Prostate gland (tissue), 2 donors: ENCODE data around the gene PKNOX2. TPM values are rescaled to one million over a fixed set of nuclear protein-coding genes. Genes with fewer than 3 reads are reported as not detected.

Experiments
- DNase-seq: peaks from one replicate; pipeline ENCODE4 v3.0.0-alpha.2; 2019; ENCODE audit warnings: low spot score
- H3K27ac ChIP-seq, 2 donors: fragments of 200-600 bp; sonication (generic); 2 replicates each; pipeline ENCODE4 v1.5.1; 2017 to 2019
- H3K27me3 ChIP-seq: fragments of 200-600 bp; sonication (generic); replicated peaks from 2 replicates; pipeline ENCODE4 v1.5.1; 2019; ENCODE audit not compliant: insufficient read depth
- H3K36me3 ChIP-seq, 2 donors: fragments of 200-600 bp; sonication (generic); 1 replicate in 1 of 2; 2 replicates in 1 of 2; pipeline versions ENCODE4 v1.5.1 to v1.8.1; 2017 to 2019
- H3K4me1 ChIP-seq: fragments of 200-600 bp; sonication (generic); replicated peaks from 2 replicates; pipeline ENCODE4 v1.5.1; 2019
- H3K4me3 ChIP-seq, 2 donors: fragments of 200-600 bp; sonication (generic); 2 replicates each; pipeline ENCODE4 v1.5.1; 2017 to 2019
- H3K9me3 ChIP-seq: fragments of 200-600 bp; sonication (generic); 2 replicates; pipeline ENCODE4 v1.5.1; 2017
- POLR2A ChIP-seq: fragments of 450-650 bp; IDR thresholded peaks from one replicate; pipeline ENCODE4 v1.6.1; 2016; ENCODE audit warnings: antibody characterized with exemption, mild to moderate bottlenecking
- POLR2AphosphoS5 ChIP-seq: sonication (generic); formaldehyde crosslinking; IDR thresholded peaks from one replicate; pipeline ENCODE4 v1.6.1; 2017; ENCODE audit warnings: antibody characterized with exemption
- WGBS: methylation state at CpG from one replicate; pipeline ENCODE4 v1.1.5; 2018; 5-methylcytosine and 5-hydroxymethylcytosine counted together
- intact Hi-C: fragments of 100-400 bp; cut with DNase I; formaldehyde crosslinking; loops from one replicate; pipeline ENCODE4 v1.14.2; 2022
- total RNA-seq, 2 donors: library from RNA; depleted of rRNA; stranded (reverse); fragments of >200 nt; gene quantifications; one replicate each; pipeline ENCODE4 v1.1.0, GENCODE V29; 2016
- TF ChIP-seq, protein P1 (sequence below), 4 experiments: fragments of 200-600 bp in 2 of 4; fragments of 450-650 bp in 2 of 4; sonication (generic) in 2 of 4; IDR thresholded peaks; 1 replicate in 3 of 4; 2 replicates in 1 of 4; pipeline ENCODE4 v1.5.1; 2016 to 2019; ENCODE audit warnings: antibody characterized with exemption in 4 of 4, mild to moderate bottlenecking in 2 of 4, moderate library complexity in 2 of 4

PKNOX2 gene
- total RNA-seq, 2 donors from 2014 or later: 12.3 to 14.7 TPM

- Histone ChIP-seq H3K27me3 (no peaks in the 10 kb centered on the region), H3K4me1 (no peaks in the 10 kb centered on the region), H3K27ac (no peak overlapping the region), H3K4me3 (no peak overlapping the region), H3K36me3 (no peaks in the 10 kb centered on the region), H3K9me3 (no peaks in the 10 kb centered on the region)
- WGBS: 86% methylated on average over 12 of the region's 12 CpGs
- TF ChIP-seq POLR2A (no peak), POLR2AphosphoS5 (no peak)
- TF ChIP-seq, protein P1, sequence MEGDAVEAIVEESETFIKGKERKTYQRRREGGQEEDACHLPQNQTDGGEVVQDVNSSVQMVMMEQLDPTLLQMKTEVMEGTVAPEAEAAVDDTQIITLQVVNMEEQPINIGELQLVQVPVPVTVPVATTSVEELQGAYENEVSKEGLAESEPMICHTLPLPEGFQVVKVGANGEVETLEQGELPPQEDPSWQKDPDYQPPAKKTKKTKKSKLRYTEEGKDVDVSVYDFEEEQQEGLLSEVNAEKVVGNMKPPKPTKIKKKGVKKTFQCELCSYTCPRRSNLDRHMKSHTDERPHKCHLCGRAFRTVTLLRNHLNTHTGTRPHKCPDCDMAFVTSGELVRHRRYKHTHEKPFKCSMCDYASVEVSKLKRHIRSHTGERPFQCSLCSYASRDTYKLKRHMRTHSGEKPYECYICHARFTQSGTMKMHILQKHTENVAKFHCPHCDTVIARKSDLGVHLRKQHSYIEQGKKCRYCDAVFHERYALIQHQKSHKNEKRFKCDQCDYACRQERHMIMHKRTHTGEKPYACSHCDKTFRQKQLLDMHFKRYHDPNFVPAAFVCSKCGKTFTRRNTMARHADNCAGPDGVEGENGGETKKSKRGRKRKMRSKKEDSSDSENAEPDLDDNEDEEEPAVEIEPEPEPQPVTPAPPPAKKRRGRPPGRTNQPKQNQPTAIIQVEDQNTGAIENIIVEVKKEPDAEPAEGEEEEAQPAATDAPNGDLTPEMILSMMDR (IDR thresholded peaks at IDR 0.05): no peak
- no peak for DNase-seq
- intact Hi-C loops: loop anchor here (5.0 kb wide), 1 partner anchor 309 kb away; no protein-coding TSS in a partner anchor
Measured at GRCh38 chr11:125401235-125401634, 236.7 kb downstream of the PKNOX2 start.

GRCh38 chr11:125401746-125402145 lies 237.2 kb downstream of the PKNOX2 start:
- Histone ChIP-seq H3K4me1 (no peaks in the 10 kb centered on the region), H3K4me3 (no peak overlapping the region), H3K9me3 (no peaks in the 10 kb centered on the region), H3K27ac (no peak overlapping the region), H3K36me3 (no peaks in the 10 kb centered on the region), H3K27me3 (no peaks in the 10 kb centered on the region)
- 84% methylated on average over 11 of the region's 11 CpGs for WGBS
- intact Hi-C loops: loop anchor here (5.0 kb wide), 1 partner anchor 309 kb away; no protein-coding TSS in a partner anchor
- DNase-seq: no peak
- TF ChIP-seq POLR2AphosphoS5 (no peak), POLR2A (no peak)
- TF ChIP-seq, protein P1 (IDR thresholded peaks at IDR 0.05): no peak

DNA sequence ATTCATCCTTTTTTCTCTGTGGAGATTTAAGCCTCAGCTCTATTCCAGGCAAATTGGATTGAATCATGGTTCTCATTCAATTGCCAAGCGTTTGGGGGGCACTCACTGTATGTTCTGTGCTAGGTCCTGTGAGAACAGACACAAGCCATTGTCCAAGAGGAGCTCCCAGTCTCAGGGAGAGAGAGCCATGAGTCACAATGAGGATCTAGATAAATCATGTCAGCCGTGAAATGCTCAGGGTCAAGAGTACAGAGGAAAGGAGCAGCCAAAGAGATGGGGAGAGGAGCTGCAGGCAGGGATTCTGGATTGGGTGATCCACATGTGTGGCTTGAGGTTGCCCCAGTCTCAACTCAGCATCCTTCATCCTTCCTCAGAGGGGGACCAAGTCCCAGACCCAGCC lies 237.9 kb downstream of the PKNOX2 start:
- Histone ChIP-seq H3K9me3 (no peaks in the 10 kb centered on the region), H3K36me3 (no peaks in the 10 kb centered on the region), H3K4me3 (no peak overlapping the region), H3K4me1 (no peaks in the 10 kb centered on the region), H3K27me3 (no peaks in the 10 kb centered on the region), H3K27ac (no peak overlapping the region)
- intact Hi-C loops: loop anchor here (5.0 kb wide), 1 partner anchor 310 kb away; no protein-coding TSS in a partner anchor
- WGBS: 46% methylated on average over 2 of the region's 2 CpGs
- no peak for DNase-seq
- TF ChIP-seq POLR2AphosphoS5 (no peak), POLR2A (no peak)
- TF ChIP-seq, protein P1 (IDR thresholded peaks at IDR 0.05): no peak

- Histone ChIP-seq H3K27me3 (no peaks in the 10 kb centered on the region), H3K36me3 (no peaks in the 10 kb centered on the region), H3K4me1 (no peaks in the 10 kb centered on the region), H3K9me3 (no peaks in the 10 kb centered on the region), H3K4me3 (no peak overlapping the region), H3K27ac (peak overlapping the region; percentile 10 to 11)
- TF ChIP-seq POLR2AphosphoS5 (no peak), POLR2A (no peak)
- TF ChIP-seq, protein P1 (IDR thresholded peaks at IDR 0.05): no peak
- intact Hi-C loops: loop anchor here (2.0 to 5.0 kb wide), 3 partner anchors 33 to 312 kb away; partner anchors contain the start of gene PKNOX2
- WGBS: 30% methylated on average over 15 of the region's 15 CpGs
- DNase-seq: no peak
Measured at GRCh38 chr11:125404157-125404810, 239.7 kb downstream of the PKNOX2 start.
